GM21526 (cell line): ENCODE results near the gene TUBG2.
"Not testable (repeated sequence)": the region's sequence is repeated elsewhere in the genome, so short reads cannot be mapped to it uniquely, and the experiment has no call there.

Source experiments
- ATAC-seq: cut with Tn5 transposase; IDR thresholded peaks from one replicate; pipeline ENCODE4 v1.9.1; 2021; ENCODE audit warnings: moderate library complexity; ENCODE audit not compliant: unreplicated experiment, low FRiP score

Gene TUBG2

GRCh38 chr17:42653179-42654124 is 5.6 kb upstream of the TUBG2 start:
- no peak for ATAC-seq

GRCh38 chr17:42655528-42655927 is 3.6 kb upstream of the TUBG2 start:
- no peak for ATAC-seq

- ATAC-seq = no peak
These were observed 1.1 kb upstream of the TUBG2 start for GRCh38 chr17:42657824-42658588.

- not testable (repeated sequence) for ATAC-seq
These were observed 819 bp downstream of the TUBG2 start for GRCh38 chr17:42659932-42660274.

GRCh38 chr17:42660692-42661345 is 1.7 kb downstream of the TUBG2 start:
- ATAC-seq = no peak

- ATAC-seq = no peak
These were observed 6.5 kb downstream of the TUBG2 start for GRCh38 chr17:42665581-42666001.

- ATAC-seq = not testable (repeated sequence)
These were observed 7.0 kb downstream of the TUBG2 start for GRCh38 chr17:42666126-42666525.

- no peak for ATAC-seq
These were observed 8.2 kb downstream of the TUBG2 start for GRCh38 chr17:42667088-42667951.

- no peak for ATAC-seq
These were observed 10.6 kb downstream of the TUBG2 start for GRCh38 chr17:42669705-42669976.

GRCh38 chr17:42669977-42670788 is 11.1 kb downstream of the TUBG2 start:
- ATAC-seq = no peak

GRCh38 chr17:42670789-42671657 is 11.9 kb downstream of the TUBG2 start:
- ATAC-seq = no peak

GRCh38 chr17:42672038-42672437 is 13.0 kb downstream of the TUBG2 start:
- no peak for ATAC-seq

GRCh38 chr17:42673266-42673884 is 14.3 kb downstream of the TUBG2 start:
- no peak for ATAC-seq

GRCh38 chr17:42673885-42674754 is 15.0 kb downstream of the TUBG2 start:
- no peak for ATAC-seq

- ATAC-seq = no peak
These were observed 15.8 kb downstream of the TUBG2 start for GRCh38 chr17:42674755-42675347.

- ATAC-seq = no peak
These were observed 16.4 kb downstream of the TUBG2 start for GRCh38 chr17:42675348-42675964.
